Sigmoid colon (tissue), 4 donors: ENCODE results near the gene MYT1.

ENCODE experiments used
- POLR2A ChIP-seq, 2 donors: fragments of 450-650 bp; IDR thresholded peaks; one replicate each; pipeline ENCODE4 v1.6.1; 2016; ENCODE audit warnings: antibody characterized with exemption in 2 of 2, mild to moderate bottlenecking in 2 of 2, moderate library complexity in 2 of 2
- POLR2AphosphoS5 ChIP-seq, 4 donors: sonication (generic); formaldehyde crosslinking; IDR thresholded peaks; one replicate each; pipeline ENCODE4 v1.6.1; 2017; ENCODE audit warnings: antibody characterized with exemption in 4 of 4
- TF ChIP-seq, protein P1 (sequence below), 4 experiments: fragments of 450-650 bp in 3 of 4; fragments of 200-600 bp in 1 of 4; IDR thresholded peaks; one replicate each; pipeline ENCODE4 v1.5.1; 2016 to 2019; ENCODE audit warnings: antibody characterized with exemption in 4 of 4, mild to moderate bottlenecking in 3 of 4, moderate library complexity in 2 of 4

DNA sequence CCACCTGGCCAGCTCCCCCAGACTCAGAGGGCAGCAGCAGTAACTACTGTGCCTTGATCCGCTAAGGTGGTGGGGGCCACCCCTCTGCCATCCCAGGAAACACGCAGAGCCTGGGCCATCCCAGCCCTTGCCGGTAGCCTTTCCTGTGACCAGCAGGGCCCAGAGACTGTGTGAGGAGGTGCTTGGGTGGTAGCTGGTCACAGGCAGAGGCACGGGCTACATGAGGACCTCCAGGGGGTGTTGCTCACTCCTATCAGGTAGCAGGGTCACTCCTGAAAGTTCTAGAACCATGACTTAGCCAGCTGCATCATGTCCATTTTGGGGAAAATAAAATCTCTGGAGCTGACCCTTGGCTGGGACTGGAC, 114.0 kb downstream of the MYT1 start:
- TF ChIP-seq, protein P1, sequence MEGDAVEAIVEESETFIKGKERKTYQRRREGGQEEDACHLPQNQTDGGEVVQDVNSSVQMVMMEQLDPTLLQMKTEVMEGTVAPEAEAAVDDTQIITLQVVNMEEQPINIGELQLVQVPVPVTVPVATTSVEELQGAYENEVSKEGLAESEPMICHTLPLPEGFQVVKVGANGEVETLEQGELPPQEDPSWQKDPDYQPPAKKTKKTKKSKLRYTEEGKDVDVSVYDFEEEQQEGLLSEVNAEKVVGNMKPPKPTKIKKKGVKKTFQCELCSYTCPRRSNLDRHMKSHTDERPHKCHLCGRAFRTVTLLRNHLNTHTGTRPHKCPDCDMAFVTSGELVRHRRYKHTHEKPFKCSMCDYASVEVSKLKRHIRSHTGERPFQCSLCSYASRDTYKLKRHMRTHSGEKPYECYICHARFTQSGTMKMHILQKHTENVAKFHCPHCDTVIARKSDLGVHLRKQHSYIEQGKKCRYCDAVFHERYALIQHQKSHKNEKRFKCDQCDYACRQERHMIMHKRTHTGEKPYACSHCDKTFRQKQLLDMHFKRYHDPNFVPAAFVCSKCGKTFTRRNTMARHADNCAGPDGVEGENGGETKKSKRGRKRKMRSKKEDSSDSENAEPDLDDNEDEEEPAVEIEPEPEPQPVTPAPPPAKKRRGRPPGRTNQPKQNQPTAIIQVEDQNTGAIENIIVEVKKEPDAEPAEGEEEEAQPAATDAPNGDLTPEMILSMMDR (IDR thresholded peaks at IDR 0.05) = no peak
- TF ChIP-seq POLR2AphosphoS5 (IDR thresholded peaks at IDR 0.05) (no peak), POLR2A (IDR thresholded peaks at IDR 0.05) (no peak)
